Heart right ventricle (tissue), 16 donors: Measurements from ENCODE around the gene RWDD3. TPM values are rescaled to one million over a fixed set of nuclear protein-coding genes. Genes with fewer than 3 reads are reported as not detected.
A peak's percentile ranks its signal among the peaks of the same experiment; 100 is the strongest.

Source experiments
- ATAC-seq, 8 donors: fragments of 200-7000 bp; cut with Tn5 transposase; one replicate each; pipeline ENCODE4 v1.9.1; 2020; ENCODE audit warnings: mild to moderate bottlenecking in 8 of 8, moderate library complexity in 8 of 8, moderate number of reproducible peaks in 1 of 8
- DNase-seq, 2 donors: peaks; one replicate each; pipeline ENCODE4 v3.0.0-alpha.2; 2020
- H3K27ac ChIP-seq, 10 donors: fragments of 200-600 bp; sonication (generic) in 2 of 10; one replicate each; pipeline versions ENCODE4 v1.5.0 to v1.8.0; 2020 to 2022; ENCODE audit warnings: mild to moderate bottlenecking in 3 of 10
- H3K27me3 ChIP-seq, 7 donors: fragments of 200-600 bp; one replicate each; pipeline ENCODE4 v1.8.0; 2021 to 2022; ENCODE audit warnings: mild to moderate bottlenecking in 2 of 7
- H3K36me3 ChIP-seq, 9 donors: fragments of 200-600 bp; sonication (generic) in 1 of 9; one replicate each; pipeline versions ENCODE4 v1.5.0 to v1.8.0; 2020 to 2022; ENCODE audit warnings: mild to moderate bottlenecking in 2 of 9
- H3K4me1 ChIP-seq, 9 donors: fragments of 200-600 bp; sonication (generic) in 1 of 9; one replicate each; pipeline versions ENCODE4 v1.5.0 to v1.8.0; 2020 to 2022; ENCODE audit warnings: mild to moderate bottlenecking in 4 of 9
- H3K4me3 ChIP-seq, 10 donors: fragments of 200-600 bp; sonication (generic) in 2 of 10; one replicate each; pipeline versions ENCODE4 v1.5.0 to v1.8.0; 2020 to 2022; ENCODE audit warnings: mild to moderate bottlenecking in 7 of 10, moderate library complexity in 2 of 10
- H3K9me3 ChIP-seq, 11 donors: fragments of 200-600 bp in 10 of 11; sonication (generic) in 2 of 11; one replicate each; pipeline versions ENCODE4 v1.5.0 to v1.8.0; 2013 to 2022; ENCODE audit warnings: mild to moderate bottlenecking in 2 of 11, control low read depth in 1 of 11, moderate library complexity in 1 of 11
- WGBS, 2 donors: extraction: QIAGEN DNeasy Blood & Tissue Kit; methylation state at CpG; one replicate each; pipeline ENCODE4 v1.1.7; 2013; ENCODE audit warnings: inconsistent platforms in 1 of 2; 5-methylcytosine and 5-hydroxymethylcytosine counted together
- intact Hi-C, 10 donors: fragments of 100-400 bp; cut with DNase I; formaldehyde crosslinking; loops; one replicate each; pipeline versions ENCODE4 v1.11.1 to v1.14.2; 2022
- polyA plus RNA-seq, 2 donors: library from polyadenylated mRNA; stranded (reverse); fragments of 200-250 nt; gene quantifications; one replicate each; pipeline ENCODE4 v1.2.3, GENCODE V29; 2013
- total RNA-seq, 10 donors: library from RNA; stranded (reverse); fragmentation: NEBNext Ultra II Directional in 3 of 10; extraction: Animal tissue kit (Norgen Biotek cat#: 25700) in 3 of 10; gene quantifications; one replicate each; pipeline versions ENCODE4 v1.2.1 to v1.2.4, GENCODE V29; 2021 to 2023
- TF ChIP-seq, protein P1 (sequence below), 9 donors: fragments of 200-600 bp; sonication (generic) in 2 of 9; IDR thresholded peaks; one replicate each; pipeline versions ENCODE4 v1.5.0 to v1.8.0; 2021 to 2022; ENCODE audit warnings: antibody characterized with exemption in 9 of 9, mild to moderate bottlenecking in 5 of 9, moderate library complexity in 1 of 9
- donor health status: Arrhythmogenic right ventricular cardiomyopathy.
- donor health status: ischemic (EF 13 %, LVEDD 7.1; RV severe dilation, severe dysfunction).
- donor health status: healthy with polysubstance abuse.
- donor health status: DM: no; HTN: yes; CAD: no.
- donor health status: DM: no; HTN: no; CAD: no.
- donor health status: ischemic (EF 25% LVEDD 6.9; RV normal size, moderate dysfunction).
- donor health status: ischemic (EF 25% LVEDD 5.7; RV mildly dilated, moderate dysfunction).
- donor health status: healthy.
- donor health status: DM: yes; HTN: yes; CAD: no.
- donor health status: Ischemic cardiomyopathy.
- donor health status: ischemic (EF 35%, LVEDD 5.7; RV mildly dilated, moderate dysfunction).
- donor health status: nonischemic (EF 11% LVEDD 7.7; RV severe dilation, severe dysfunction).
- donor health status: DM: yes; HTN: yes; CAD: no.
- donor health status: PGD.
- donor health status: ischemic (EF 29% LVEDD 5.4; RV normal size, mild dysfunction).
- donor health status: nonischemic (EF 23%, LVEDD 6.1; RV moderate dilation, normal function).

RWDD3 gene
- total and polyA plus RNA-seq, 12 donors = 11.2 to 97.8 (median 18.3) TPM

DNA sequence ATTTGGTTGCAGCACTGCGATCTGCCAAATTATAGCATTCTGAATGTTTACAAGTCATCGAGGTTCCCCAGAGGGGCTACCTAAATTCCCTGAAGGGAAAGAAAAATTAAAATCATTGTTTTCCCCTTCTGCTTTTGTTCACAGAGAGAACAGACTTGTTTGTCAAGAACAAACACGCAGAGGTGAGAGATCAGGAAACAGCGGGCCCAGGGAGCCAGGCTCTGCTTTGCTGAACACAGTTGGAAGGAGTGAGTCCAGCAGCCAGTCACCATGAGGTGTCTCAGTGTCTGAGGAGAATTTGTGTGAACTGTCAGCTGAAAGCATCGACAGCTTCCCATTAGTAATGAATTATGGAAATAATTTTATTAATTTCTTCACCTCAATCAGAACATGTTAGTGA is 52.5 kb downstream of the RWDD3 start:
- H3K4me1 ChIP-seq = no peaks in the 10 kb centered on the region
- no peak for ATAC-seq
- H3K9me3 ChIP-seq = no peaks in the 10 kb centered on the region
- H3K36me3 ChIP-seq = no peaks in the 10 kb centered on the region
- H3K27me3 ChIP-seq = no peaks in the 10 kb centered on the region
- no peak overlapping the region for H3K27ac ChIP-seq
- intact Hi-C loops = no loop called here
- WGBS, 2 donors = 66 to 73% methylated on average over 5 of the region's 5 CpGs
- H3K4me3 ChIP-seq = no peak overlapping the region
- no peak for DNase-seq
- TF ChIP-seq, protein P1, sequence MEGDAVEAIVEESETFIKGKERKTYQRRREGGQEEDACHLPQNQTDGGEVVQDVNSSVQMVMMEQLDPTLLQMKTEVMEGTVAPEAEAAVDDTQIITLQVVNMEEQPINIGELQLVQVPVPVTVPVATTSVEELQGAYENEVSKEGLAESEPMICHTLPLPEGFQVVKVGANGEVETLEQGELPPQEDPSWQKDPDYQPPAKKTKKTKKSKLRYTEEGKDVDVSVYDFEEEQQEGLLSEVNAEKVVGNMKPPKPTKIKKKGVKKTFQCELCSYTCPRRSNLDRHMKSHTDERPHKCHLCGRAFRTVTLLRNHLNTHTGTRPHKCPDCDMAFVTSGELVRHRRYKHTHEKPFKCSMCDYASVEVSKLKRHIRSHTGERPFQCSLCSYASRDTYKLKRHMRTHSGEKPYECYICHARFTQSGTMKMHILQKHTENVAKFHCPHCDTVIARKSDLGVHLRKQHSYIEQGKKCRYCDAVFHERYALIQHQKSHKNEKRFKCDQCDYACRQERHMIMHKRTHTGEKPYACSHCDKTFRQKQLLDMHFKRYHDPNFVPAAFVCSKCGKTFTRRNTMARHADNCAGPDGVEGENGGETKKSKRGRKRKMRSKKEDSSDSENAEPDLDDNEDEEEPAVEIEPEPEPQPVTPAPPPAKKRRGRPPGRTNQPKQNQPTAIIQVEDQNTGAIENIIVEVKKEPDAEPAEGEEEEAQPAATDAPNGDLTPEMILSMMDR (IDR thresholded peaks at IDR 0.05) = no peak

DNA sequence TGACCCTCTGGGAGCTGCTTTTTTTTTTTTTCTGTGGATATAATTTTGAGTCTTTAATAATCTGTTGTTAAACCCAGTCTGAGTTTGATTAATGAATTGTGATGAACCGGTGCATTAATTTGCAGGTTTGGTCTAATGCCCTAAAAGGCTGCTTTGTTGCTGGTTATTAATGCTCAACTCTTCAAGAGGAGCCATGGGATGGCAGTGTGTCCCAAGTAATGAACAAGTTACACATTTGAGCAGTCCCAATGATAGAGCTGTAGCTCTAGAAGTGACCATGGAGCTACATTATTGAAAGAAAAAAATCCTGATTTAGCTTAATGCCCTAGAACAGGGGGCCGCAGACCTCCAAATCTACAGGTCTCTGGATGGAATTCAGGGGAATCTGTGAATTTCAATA is 53.1 kb downstream of the RWDD3 start:
- no peak overlapping the region for H3K4me3 ChIP-seq
- H3K9me3 ChIP-seq = no peaks in the 10 kb centered on the region
- H3K36me3 ChIP-seq = no peaks in the 10 kb centered on the region
- H3K27me3 ChIP-seq = no peaks in the 10 kb centered on the region
- no peaks in the 10 kb centered on the region for H3K4me1 ChIP-seq
- intact Hi-C loops = no loop called here
- DNase-seq (no peak), ATAC-seq (no peak)
- WGBS, 2 donors = 87 to 93% methylated on average over 2 of the region's 2 CpGs
- H3K27ac ChIP-seq = no peak overlapping the region
- TF ChIP-seq, protein P1 (IDR thresholded peaks at IDR 0.05) = peak in 1 of 9 donors; percentile 11

DNA sequence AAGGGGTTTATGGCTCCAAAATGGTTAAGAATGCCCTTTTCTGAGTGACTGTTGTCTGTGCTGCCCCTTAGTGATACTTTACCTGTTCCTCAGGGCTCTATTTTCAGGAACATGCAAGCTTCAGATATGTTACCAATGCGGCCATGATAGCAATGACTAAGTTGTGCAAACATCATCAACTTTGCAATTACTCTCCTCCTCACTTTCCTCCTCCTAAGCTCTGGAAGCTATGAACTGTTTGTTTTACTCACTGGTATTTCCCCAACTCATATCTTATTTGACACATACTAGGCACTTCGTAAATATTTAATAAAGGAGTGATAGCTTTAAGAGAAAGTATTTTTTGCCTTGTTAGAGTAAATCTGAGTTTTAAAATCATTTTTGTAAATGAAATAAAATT is 53.8 kb downstream of the RWDD3 start:
- no peaks in the 10 kb centered on the region for H3K36me3 ChIP-seq
- TF ChIP-seq, protein P1 (IDR thresholded peaks at IDR 0.05) = no peak
- H3K27ac ChIP-seq = no peak overlapping the region
- no peak overlapping the region for H3K4me3 ChIP-seq
- DNase-seq (no peak), ATAC-seq (no peak)
- intact Hi-C loops = no loop called here
- H3K4me1 ChIP-seq = no peaks in the 10 kb centered on the region
- no peaks in the 10 kb centered on the region for H3K27me3 ChIP-seq
- no peaks in the 10 kb centered on the region for H3K9me3 ChIP-seq
- 78 to 83% methylated on average over 2 of the region's 2 CpGs for WGBS, 2 donors

Other genes starting within 250 kb of the RWDD3 start
- 1 to 10 TPM; 1.8 to 4.6 (median 3.5) TPM for gene ALG14, start 161.3 kb upstream of the RWDD3 start, total RNA-seq
- gene ALG14, start 161.3 kb upstream of the RWDD3 start, polyA plus RNA-seq = 1 to 10 TPM; 1.1 to 2.1 TPM
- 100 to 1,000 TPM in 1 of 10 donors, 10 to 100 TPM in 9; 42.7 to 100 (median 66.2) TPM for gene TLCD4, start 116.9 kb upstream of the RWDD3 start, total RNA-seq
- gene TLCD4, start 116.9 kb upstream of the RWDD3 start, polyA plus RNA-seq = 1 to 10 TPM; 8.2 to 8.9 TPM